ENCODE results near the gene GHR.

Gene GHR

DNA sequence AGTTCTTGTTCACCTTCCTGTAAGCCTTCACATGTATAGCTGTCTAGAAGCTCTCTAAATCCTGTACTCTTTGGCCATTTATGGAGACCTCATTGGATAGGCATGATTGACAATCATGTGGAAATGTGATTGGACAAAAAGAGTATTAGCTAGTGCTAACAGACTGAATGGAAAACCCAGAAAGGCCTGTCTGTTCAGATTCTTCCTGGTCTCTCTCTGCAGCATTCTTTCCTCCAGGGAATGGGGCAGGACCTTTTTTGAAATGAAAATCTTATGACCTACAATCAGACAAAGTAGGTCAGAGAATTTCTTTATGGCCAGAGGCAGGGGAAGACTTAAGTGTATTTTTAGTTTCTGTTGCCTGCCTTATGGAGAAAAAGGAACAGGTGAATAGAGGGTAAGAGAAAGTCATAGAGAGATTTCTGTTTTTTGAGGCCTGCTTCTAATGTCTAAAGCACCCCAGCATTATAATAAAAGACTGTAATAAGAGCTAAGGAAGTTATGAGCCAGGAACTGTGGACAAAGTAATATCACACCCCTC is 181.0 kb downstream of the GHR start:
- no peak for DNase-seq (ENCODE audit: low read depth)

DNA sequence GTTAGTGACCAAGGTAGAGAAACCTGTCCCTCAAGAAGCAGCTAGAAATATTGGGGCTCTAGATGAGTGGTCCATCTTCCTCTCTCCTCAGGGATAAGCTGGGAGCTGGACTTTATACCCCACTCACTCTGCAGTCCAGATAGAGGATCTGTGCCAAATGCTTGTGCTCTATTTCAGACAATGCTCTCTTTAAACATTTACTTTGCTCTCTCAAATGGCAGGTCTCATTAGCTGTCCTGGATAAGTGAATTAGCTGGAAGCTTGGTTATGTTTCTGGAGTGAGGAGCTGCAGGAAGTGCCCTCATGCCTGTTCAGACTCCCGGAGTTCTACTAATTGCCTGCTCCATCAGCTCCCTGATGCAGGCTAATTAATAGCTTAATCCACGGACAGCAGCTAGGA is 182.3 kb downstream of the GHR start:
- DNase-seq (ENCODE audit: low read depth), result no peak

DNA sequence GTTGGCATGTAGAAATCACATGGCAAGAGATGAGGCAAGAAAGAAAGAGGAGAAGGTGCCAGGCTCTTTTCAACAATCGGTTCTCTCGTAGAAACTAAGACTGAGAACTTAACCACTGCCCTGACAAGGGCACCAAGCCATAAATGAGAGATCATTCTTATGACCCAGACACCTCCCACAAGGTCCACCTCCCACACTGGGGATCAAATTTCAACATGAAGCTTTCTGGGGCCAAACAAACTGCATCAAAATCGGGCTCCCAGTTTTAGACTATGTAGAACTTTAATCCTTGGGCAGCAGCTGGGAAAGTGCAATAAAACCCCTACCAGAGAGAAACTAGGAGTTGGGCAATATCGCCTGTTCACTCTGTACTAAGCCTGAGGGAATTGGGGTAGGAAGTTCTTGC is 183.2 kb downstream of the GHR start:
- no peak for DNase-seq (ENCODE audit: low read depth)

DNA sequence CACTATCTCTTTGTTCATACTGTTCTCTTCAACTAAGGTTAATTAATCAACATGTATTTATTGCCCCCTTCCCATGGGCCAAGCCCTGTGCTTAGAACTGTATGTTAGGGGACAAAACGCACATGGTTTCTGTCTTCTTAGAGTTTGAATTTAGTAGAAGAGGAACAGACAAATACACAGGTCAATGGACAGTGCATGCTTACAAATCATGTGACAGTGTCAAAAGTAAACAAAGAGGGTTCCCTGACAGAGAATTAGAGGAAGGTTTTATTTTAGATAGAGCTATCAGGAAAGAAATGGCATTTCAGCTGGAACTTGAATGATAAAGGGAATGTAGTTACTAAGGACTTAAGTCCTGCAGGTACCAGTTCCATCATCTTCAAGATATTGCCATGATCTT is 188.2 kb downstream of the GHR start:
- DNase-seq (ENCODE audit: low read depth), result no peak

DNA sequence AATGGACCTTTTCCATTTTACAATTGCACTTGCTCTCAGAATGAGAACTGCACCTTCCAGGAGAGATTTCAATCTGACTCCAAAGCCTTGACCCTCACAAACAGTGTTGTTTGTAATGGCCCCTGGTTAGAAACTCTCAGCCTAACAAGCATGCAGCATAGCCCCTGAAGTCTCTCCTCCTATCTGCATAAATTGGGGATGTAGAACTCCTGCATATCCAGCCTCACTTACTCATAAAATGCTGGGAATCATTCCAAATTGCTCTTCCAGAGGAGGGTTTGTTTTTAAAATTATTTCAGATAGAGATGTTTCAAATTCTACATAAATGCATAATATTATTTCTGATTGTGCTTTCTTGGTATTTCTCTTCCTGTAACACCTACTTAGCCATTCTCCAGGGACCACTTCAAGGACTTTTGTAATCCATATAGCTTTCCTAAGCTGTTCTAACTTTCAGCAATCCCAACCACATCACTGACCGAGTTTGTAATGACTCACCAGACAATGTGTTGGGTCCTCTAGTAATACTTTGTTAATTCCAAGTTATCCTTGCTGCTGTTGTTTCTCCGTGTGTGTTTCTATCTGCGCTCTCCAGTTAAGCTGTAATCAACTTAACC is 189.6 kb downstream of the GHR start:
- peak; percentile 63 for DNase-seq (ENCODE audit: low read depth)

DNA sequence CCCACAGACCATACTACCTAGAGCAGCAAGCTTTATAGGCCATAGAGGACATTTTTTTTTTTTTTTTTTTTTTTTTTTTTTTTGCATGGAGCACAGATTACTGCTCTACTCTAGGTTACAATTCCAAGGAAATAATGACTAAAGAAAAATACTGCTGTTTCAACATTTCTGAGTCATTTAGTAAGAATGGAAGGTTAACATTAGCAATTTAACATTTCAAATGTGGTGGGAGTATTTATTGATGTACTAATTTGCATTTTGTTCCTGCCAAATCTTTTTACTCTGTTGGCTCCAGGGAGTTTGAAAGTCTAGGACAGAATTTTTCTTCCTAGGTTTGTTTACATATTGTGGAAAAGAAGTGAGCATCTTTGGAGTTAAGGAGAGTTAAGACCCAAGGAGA is 191.3 kb downstream of the GHR start:
- DNase-seq (ENCODE audit: low read depth), result peak; percentile 38

DNA sequence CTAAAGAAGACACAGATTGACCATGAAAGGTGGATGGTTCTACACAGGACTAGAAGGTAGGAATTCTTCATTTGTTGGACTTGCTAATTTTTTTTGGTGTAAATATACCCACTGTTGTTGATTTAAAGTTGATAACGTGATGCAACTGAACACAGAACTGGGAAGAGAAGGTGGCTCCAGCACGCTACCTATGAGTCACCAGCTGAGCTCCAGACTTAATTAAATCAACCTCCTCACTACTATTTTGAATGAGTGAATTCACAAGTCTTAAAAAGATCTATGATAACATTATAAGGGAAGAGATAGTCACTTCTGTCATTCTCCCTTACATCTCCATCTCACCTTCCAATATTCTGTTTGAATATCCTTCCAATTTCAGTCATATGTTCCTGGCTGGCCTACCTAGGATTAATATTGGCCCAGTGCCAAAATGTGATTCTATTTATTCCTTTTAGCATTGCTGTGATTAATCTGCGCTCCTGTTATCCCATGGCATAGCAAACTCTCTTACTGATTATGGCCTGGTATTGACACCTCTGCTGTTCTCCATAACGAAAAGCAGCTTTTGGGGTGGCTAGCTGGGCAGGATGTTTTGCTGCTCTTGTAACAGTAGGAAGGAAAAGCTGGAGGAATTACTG is 197.5 kb downstream of the GHR start:
- DNase-seq (ENCODE audit: low read depth), result no peak

DNA sequence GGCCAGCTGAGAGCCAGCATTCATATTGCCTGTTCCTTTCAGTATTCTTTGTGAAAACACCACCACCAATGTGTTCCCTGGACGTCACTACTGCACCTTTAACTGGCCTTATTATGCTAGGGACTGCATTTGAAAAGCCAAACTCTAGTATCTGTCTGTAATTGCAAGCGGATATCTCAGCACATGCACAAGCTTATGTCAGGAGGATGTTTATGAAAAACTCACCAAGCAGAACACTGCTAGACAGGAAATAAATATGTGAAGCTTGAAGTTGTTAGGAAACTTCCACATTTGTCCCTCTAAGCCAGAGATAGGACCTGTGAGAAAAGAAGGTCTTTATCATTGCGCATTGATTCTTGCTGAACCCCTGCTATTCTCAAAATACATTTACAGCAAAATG is 198.0 kb downstream of the GHR start:
- no peak for DNase-seq (ENCODE audit: low read depth)

DNA sequence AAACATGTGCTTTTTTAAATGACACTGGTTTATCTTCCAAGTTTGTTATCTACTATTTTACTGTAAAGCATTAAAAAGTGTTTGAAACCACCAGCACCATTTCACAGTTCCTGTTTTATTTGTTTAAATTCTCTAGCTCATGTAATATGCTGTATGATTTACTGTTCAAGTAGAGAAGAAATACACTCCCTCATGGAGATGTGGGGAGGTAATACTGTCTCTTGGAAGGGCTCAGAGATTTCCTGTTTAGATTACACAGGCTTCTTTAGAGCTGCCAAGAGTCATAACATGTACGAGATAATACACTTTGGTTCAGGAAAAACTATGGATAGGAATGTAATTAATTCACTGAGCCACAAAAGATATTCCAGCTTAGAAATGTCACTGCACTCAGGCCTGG is 198.4 kb downstream of the GHR start:
- DNase-seq (ENCODE audit: low read depth), result no peak

DNA sequence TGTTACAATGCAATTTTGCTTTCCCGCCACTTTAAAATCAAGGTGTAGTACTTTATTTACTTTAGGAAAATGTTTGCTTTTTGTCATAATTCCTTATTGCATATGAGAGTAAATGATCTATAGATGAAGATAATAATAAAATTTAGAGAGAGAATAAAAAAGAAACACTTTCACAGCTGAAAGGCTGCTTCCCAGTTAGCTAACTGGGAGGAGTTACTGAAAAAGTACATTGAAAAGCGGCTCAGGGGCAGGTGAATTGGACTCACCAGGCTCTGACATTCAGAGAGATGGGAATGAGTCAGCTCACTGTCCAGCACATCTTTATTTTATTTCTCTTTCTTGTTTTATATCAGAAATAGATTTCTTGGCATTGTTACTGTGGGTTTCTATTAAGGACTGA is 201.7 kb downstream of the GHR start:
- no peak for DNase-seq (ENCODE audit: low read depth)

DNA sequence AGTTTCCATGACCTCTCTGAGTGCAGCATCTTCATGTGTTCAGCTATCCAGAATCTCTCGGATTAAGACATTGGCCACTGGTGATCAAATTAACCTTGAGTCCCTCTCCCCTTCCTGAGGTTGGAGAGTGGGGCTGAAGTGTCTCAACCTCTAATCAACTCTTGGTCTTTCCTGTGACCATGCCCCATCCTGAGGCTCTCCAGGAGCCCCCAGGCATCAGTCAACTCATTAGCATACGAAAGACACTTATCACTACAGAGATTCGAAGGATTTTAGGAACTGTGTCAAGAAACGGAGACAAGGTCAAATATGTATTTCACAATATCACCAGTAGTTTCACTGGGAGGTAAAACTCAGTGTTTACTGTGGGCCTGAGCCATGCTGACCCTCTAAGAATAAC is 203.2 kb downstream of the GHR start:
- DNase-seq (ENCODE audit: low read depth), result no peak

DNA sequence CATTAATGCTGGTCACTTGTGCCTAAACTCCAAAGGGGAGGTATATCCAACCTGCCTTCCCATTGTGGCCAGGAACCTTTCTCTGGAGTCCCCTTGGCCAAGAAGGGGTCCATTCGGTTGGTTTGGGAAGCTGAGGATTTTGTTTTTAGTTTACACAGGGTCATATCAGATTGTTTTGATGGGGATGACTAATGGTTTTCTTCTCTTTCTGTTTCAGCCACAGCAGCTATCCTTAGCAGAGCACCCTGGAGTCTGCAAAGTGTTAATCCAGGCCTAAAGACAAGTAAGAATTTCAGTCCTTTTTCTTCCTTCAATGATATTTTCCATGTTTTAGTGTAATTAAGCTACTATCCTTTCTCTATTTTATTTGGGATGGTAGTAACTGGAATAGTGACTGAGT is 205.6 kb downstream of the GHR start:
- DNase-seq (ENCODE audit: low read depth), result no peak

DNA sequence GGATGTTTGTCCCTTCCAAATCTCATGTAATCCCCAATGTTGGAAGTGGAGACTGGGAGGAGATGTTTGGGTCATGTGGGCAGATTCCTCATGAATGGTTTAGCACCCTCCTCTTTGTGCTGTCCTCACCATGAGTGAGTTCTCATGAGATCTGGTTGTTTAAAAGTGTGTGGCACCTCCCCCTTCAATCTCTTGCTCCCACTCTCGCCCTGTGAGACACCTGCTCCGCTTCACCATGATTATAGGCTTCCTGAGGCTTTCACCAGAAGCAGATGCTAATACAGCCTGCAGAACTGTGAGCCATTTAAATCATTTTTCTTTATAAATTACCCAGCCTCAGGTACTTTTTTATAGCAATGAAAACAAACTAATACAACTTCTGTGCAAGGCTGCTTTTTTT is 206.0 kb downstream of the GHR start:
- no peak for DNase-seq (ENCODE audit: low read depth)

DNA sequence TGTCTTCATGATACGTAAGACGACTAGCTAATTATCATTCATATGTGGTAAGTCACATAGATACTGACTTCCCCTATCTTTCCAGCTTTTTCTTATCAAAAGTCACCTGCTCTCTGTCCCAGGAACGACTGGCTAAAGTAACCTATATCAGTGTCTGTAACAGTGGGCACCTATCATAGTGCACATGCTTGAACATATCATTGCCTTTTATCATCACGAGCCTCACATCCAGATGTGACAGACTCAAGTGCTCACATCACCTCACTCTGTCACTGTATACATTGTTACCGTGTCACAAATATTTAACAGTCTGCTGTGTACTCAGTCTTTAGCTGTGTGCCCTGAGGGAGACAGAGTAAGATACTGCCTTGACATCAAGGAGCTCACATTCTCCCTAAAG is 208.0 kb downstream of the GHR start:
- DNase-seq (ENCODE audit: low read depth), result no peak

DNA sequence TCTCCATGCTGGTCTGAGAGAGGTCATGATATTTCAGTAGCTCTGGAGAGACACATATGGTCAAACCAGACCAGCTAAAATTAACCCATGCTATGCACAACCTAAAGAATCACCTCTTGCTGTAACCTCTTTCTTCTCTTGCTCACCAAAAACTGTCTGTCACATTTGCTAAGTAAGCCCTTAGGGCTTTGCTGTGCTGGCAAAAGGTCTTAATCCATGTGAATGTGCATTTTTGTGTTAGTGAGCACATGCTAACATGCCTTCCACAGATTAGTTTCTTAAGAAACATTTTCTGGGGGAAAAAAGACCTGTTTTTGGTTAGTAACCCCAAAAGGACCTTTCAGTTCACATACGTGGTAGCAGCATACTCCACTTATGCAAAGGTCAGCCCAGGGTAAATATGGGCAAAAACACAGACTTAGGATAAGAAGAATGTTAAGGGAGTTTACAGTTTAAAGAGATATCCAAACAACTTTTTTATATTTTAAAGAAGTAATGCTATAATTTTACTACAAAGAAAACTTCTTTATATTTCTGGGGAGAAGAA is 209.2 kb downstream of the GHR start:
- no peak for DNase-seq (ENCODE audit: low read depth)

DNA sequence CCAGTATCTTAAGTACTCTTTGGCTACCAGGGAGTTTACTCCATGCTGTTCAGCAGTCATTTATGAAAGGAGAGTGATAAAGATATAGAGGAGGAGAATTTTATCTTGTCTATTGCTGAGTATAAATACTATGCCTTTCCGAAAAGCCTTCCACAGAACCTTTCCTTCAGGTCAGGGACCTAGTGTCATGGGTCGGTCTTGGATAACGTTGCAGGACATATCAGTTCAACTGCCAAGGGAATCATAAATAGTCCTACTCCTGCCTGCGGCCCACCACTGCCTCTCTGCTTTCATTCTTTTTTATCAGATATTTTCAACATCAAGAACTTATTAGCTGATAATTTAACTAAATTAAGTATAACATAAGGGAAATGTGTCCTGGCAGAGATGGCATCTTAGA is 211.3 kb downstream of the GHR start:
- no peak for DNase-seq (ENCODE audit: low read depth)

DNA sequence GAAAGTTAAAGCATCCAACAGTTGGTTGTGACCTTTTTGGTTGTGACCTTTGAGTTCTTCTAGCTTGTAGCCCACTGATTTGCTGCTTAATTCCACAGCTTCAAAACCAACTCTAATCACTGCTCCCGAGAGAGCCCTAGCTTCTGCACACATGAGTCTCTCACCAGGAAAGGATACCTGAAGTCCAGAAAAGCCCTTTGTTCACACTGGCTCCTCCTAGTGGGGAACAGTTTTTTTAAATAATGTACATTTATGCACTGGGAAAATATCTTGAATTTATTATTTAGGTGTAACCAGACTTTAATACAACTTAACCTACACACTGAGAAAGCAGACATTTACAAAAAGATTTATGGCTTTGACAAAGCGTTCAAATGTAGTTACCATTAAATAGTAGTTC is 213.2 kb downstream of the GHR start:
- DNase-seq (ENCODE audit: low read depth), result no peak

DNA sequence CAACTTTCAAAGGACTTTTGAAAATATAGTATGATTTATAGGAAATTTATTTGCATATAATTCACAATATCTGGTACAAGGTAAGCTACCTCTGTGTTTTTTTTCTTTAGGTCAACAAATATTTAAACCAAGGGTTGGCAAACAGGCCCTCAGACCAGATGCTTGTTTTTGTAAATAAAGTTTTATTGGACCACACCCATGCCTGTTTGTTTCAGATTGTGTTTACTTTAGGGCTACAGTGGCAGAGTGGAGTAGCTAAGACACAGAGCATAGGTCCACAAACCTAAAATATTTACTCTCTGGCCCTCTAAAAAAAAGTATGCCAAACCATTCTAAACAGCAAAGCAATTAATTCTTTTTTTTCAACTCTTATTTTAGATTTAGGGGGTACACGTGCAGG is 213.7 kb downstream of the GHR start:
- no peak for DNase-seq (ENCODE audit: low read depth)

DNA sequence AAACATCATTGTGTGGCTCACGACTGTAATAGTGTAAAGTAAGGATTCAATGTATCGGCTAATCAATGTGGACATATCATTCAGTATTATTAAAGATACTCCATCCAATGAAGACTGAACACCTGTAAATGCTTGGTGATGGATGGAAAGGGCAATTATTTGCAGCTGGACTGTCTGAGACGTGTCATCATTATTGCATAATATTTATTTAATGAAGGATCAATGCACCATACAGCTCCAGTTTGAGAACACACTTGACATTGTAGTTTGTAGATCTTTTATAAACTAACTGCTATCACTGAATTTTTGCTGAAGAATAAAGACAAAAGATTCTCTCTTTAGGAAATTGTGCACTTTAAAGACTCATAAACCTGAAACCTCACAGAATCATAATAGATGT is 215.7 kb downstream of the GHR start:
- DNase-seq (ENCODE audit: low read depth), result no peak

DNA sequence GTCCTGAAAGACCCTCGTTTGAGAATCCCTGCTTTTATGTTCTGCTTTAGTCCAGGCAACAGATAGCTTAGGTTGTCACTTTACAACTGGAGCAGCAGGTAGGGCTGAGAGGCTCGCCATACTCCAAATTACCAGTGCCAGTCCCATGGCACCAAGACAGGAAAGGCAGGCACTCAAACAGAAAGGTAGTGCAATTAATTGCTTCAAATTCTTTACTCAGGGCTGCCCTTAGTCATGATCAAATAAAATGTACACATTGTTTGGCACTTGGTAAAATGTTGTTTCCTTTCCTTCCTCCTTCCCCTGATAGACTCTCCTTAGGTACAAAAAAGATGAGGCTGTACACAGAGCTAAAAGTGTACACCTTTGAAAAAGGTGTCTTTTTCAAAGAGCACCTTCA is 217.6 kb downstream of the GHR start:
- DNase-seq (ENCODE audit: low read depth), result no peak

DNA sequence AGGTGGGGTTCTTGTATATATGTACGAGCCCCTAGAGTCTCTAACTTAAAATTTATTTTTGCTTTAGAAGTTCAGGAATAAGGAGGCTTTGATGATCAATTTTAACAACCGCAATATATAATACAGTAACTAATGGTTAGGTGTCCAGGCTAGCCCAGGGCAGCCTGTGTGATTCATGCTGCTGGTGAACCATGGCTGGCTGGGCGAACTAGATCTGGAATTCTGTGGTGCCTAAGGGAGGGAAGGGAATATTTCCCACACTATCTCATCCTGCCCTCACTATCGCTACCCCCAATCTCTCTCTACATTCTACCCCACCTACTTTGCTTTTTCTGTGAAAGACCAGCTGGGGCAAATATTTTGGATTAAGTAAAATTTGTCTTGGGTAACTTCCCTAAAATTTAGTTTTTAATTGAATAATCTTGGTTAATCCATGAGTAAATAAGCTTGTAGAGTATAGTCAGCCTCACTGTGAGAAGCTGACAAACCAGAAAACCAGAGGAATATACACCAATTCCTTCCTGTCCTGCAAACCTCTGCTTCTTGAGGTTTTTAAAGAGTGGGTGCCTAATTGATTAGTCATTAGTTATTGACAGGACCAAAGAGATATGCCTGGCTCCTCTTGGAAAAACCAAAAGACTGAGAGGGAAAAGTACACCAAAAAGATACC is 218.2 kb downstream of the GHR start:
- DNase-seq (ENCODE audit: low read depth), result no peak

DNA sequence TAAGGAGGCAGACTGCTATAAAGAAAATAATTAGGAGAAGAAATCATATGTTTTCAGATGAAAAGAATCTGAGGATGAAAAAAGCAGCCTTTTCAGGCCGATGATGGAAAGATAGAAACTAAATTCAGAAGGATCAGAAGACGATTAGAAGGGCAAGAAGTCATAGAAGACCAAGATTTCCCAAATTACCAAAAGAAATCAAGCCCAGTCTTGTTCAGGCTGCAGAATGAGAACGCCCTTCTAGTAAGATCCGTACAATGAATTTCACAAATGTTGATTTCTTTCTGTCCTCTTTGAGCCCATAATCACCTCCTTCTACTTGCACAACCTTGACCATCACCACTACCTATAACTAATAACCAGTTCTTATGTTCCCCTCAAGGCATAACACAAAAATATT is 218.8 kb downstream of the GHR start:
- no peak for DNase-seq (ENCODE audit: low read depth)

DNA sequence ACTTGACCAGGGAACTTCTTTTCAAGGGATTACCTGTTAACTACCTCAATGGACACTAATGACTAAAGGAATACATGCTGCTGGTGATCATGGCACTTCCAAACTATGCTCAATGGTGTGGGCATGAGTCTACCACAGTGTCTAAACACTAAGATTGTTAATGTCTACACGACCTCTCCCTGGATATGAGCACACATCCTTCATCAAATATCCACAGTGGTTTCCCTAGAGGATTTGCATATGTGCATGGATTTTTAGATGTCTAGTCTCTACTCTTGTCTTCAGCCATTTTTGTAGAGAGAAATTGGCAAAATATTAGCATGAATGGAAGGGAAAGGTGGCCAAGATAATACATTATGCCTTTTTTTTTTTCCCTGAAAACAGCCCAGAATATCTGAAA is 220.1 kb downstream of the GHR start:
- no peak for DNase-seq (ENCODE audit: low read depth)

Data from HS-5 (cell line).